A549 (cell line): Measurements from ENCODE around the gene RFT1. TPM values are rescaled to one million over a fixed set of nuclear protein-coding genes. Genes with fewer than 3 reads are reported as not detected.
A peak's percentile ranks its signal among the peaks of the same experiment; 100 is the strongest.

ENCODE experiments used
- ATAC-seq, 2 experiments: fragments of 200-7000 bp in 1 of 2; fragments of >200 bp in 1 of 2; cut with Nextera tagmentation in 1 of 2; cut with Tn5 transposase in 1 of 2; 3 replicates each; pipeline versions ENCODE4 v1.8.0 to v1.9.1; 2018 to 2020; ENCODE audit warnings: mild to moderate bottlenecking in 1 of 2, moderate library complexity in 1 of 2
- CTCF ChIA-PET: fragments of 300-600 bp; sonication (Branson Sonifier 250); formaldehyde crosslinking; extraction: SDS; loops from one replicate; lab custom pipeline; 2021; ENCODE audit warnings: antibody characterized with exemption, inconsistent platforms; lab: Yijun Ruan, JAX
- POLR2A ChIA-PET: fragments of 350-600 bp; formaldehyde crosslinking; extraction: SDS; loops from one replicate; lab custom pipeline; 2021; ENCODE audit warnings: antibody characterized with exemption, inconsistent platforms; lab: Yijun Ruan, JAX
- DNase-seq, 2 experiments: peaks; one replicate each; pipeline versions ENCODE4 v3.0.0 to v3.0.0-alpha.2; 2011 to 2016; ENCODE audit warnings: low read depth in 1 of 2, low spot score in 1 of 2
- FAIRE-seq: peaks from 2 replicates; lab custom pipeline; 2011; peaks lifted over from hg19 to GRCh38; lab: Jason Lieb, UNC
- H3K27ac ChIP-seq, 2 experiments: fragments of >200 bp; sonication (Bioruptor Twin); formaldehyde crosslinking; 3 replicates each; pipeline ENCODE4 v1.5.1; 2016 to 2017
- H3K4me1 ChIP-seq: fragments of >200 bp; sonication (Bioruptor Twin); formaldehyde crosslinking; 3 replicates; pipeline ENCODE4 v1.6.1; 2016
- H3K4me2 ChIP-seq: fragments of >200 bp; sonication (Bioruptor Twin); formaldehyde crosslinking; 3 replicates; pipeline ENCODE4 v1.6.1; 2016
- H3K4me3 ChIP-seq: fragments of >200 bp; sonication (Bioruptor Twin); formaldehyde crosslinking; 3 replicates; pipeline ENCODE4 v1.5.1; 2016
- H3K9me3 ChIP-seq: fragments of >200 bp; sonication (Bioruptor Twin); formaldehyde crosslinking; 3 replicates; pipeline ENCODE4 v1.6.1; 2016
- BHLHE40 ChIP-seq: IDR thresholded peaks from 2 replicates; pipeline ENCODE4 v1.6.1; 2012; ENCODE audit warnings: low read depth, low read length, inconsistent platforms
- CBX8 ChIP-seq: fragments of 200-600 bp; sonication (generic); IDR thresholded peaks from 2 replicates; pipeline ENCODE4 v1.6.1; 2016
- CHD2 ChIP-seq: fragments of 150-350 bp; IDR thresholded peaks from 2 replicates; pipeline ENCODE4 v1.6.1; 2014; ENCODE audit warnings: low read length; ENCODE audit not compliant: partially characterized antibody
- ESRRA ChIP-seq: fragments of 150-350 bp; IDR thresholded peaks from 2 replicates; pipeline ENCODE4 v1.6.1; 2014; ENCODE audit warnings: mild to moderate bottlenecking, low read length, borderline replicate concordance
- FOSB ChIP-seq: fragments of 250-450 bp; sonication (Bioruptor Pico); IDR thresholded peaks from 2 replicates; pipeline ENCODE4 v1.5.0; 2020; ENCODE audit warnings: mild to moderate bottlenecking, moderate library complexity
- HOXA7 ChIP-seq: fragments of 250-450 bp; sonication (Bioruptor Pico); IDR thresholded peaks from 2 replicates; pipeline ENCODE4 v1.5.0; 2020; ENCODE audit warnings: mild to moderate bottlenecking, moderate library complexity
- JUN ChIP-seq, 2 experiments: fragments of >200 bp; sonication (Bioruptor Twin); formaldehyde crosslinking; IDR thresholded peaks; 2 replicates in 1 of 2; 3 replicates in 1 of 2; pipeline ENCODE4 v1.6.1; 2016 to 2017
- KDM1A ChIP-seq: fragments of 200-600 bp; sonication (generic); IDR thresholded peaks from 2 replicates; pipeline ENCODE4 v1.6.1; 2016; ENCODE audit warnings: low read depth, mild to moderate bottlenecking
- MAX ChIP-seq: IDR thresholded peaks from 2 replicates; pipeline ENCODE4 v1.6.1; 2012
- MYC ChIP-seq: IDR thresholded peaks from 2 replicates; pipeline ENCODE4 v1.6.1; 2012; ENCODE audit warnings: mild to moderate bottlenecking, inconsistent platforms, low read length, improper control_type of control experiment, borderline replicate concordance
- NPAS2 ChIP-seq: fragments of 250-450 bp; sonication (Bioruptor Pico); IDR thresholded peaks from 2 replicates; pipeline ENCODE4 v1.8.0; 2022; ENCODE audit warnings: mild to moderate bottlenecking, moderate library complexity, borderline replicate concordance
- NR3C1 ChIP-seq: fragments of >200 bp; sonication (Bioruptor Twin); formaldehyde crosslinking; IDR thresholded peaks from 3 replicates; pipeline ENCODE4 v1.6.1; 2017
- PHF8 ChIP-seq: fragments of 200-600 bp; sonication (generic); IDR thresholded peaks from 2 replicates; pipeline ENCODE4 v1.6.1; 2016; ENCODE audit warnings: low read depth, mild to moderate bottlenecking, antibody characterized with exemption, moderate library complexity, borderline replicate concordance
- POLR2A ChIP-seq: IDR thresholded peaks from 2 replicates; pipeline ENCODE4 v1.6.1; 2012; ENCODE audit warnings: mild to moderate bottlenecking, low read length
- SMC3 ChIP-seq: fragments of >200 bp; sonication (Bioruptor Twin); formaldehyde crosslinking; IDR thresholded peaks from 3 replicates; pipeline ENCODE4 v1.6.1; 2018; ENCODE audit warnings: inconsistent platforms
- TFCP2L1 ChIP-seq: fragments of 250-450 bp; sonication (Bioruptor Pico); IDR thresholded peaks from 2 replicates; pipeline ENCODE4 v1.5.0; 2021; ENCODE audit warnings: mild to moderate bottlenecking
- ZFP36 ChIP-seq: fragments of 450-650 bp; IDR thresholded peaks from 2 replicates; pipeline ENCODE4 v1.6.1; 2014; ENCODE audit warnings: borderline replicate concordance; ENCODE audit not compliant: partially characterized antibody
- ZNF302 ChIP-seq: fragments of 250-450 bp; sonication (Bioruptor Pico); IDR thresholded peaks from 2 replicates; pipeline ENCODE4 v1.9.0; 2021; ENCODE audit warnings: inconsistent platforms, mild to moderate bottlenecking, moderate library complexity
- WGBS: methylation state at CpG from one replicate; pipeline ENCODE4 v1.1.6; 2017; ENCODE audit errors: missing lambda C conversion rate; 5-methylcytosine and 5-hydroxymethylcytosine counted together
- polyA plus RNA-seq, 4 experiments: library from polyadenylated mRNA; depleted of rRNA in 3 of 4; stranded (reverse); fragments of >200 nt; fragmentation: RNase III in 1 of 4; extraction: RNeasy Plus Mini Kit Qiagen cat#74134 plus additional on column Dnase treatment in 1 of 4; gene quantifications; 2 replicates in 3 of 4; 3 replicates in 1 of 4; pipeline ENCODE4 v1.2.3, GENCODE V29; 2011 to 2017
- TF ChIP-seq, protein P1 (sequence below): fragments of 250-450 bp; sonication (Bioruptor Pico); IDR thresholded peaks from 2 replicates; pipeline ENCODE4 v1.5.0; 2021; ENCODE audit warnings: mild to moderate bottlenecking, moderate library complexity, borderline replicate concordance
- TF ChIP-seq, protein P2 (sequence below): fragments of >200 bp; sonication (Bioruptor Twin); formaldehyde crosslinking; IDR thresholded peaks from 3 replicates; pipeline ENCODE4 v1.6.1; 2016

The RFT1 gene
- polyA plus RNA-seq, 2 of the 4 experiments (the other 2 are of a cell fraction) = 15.6 to 33.6 TPM

DNA sequence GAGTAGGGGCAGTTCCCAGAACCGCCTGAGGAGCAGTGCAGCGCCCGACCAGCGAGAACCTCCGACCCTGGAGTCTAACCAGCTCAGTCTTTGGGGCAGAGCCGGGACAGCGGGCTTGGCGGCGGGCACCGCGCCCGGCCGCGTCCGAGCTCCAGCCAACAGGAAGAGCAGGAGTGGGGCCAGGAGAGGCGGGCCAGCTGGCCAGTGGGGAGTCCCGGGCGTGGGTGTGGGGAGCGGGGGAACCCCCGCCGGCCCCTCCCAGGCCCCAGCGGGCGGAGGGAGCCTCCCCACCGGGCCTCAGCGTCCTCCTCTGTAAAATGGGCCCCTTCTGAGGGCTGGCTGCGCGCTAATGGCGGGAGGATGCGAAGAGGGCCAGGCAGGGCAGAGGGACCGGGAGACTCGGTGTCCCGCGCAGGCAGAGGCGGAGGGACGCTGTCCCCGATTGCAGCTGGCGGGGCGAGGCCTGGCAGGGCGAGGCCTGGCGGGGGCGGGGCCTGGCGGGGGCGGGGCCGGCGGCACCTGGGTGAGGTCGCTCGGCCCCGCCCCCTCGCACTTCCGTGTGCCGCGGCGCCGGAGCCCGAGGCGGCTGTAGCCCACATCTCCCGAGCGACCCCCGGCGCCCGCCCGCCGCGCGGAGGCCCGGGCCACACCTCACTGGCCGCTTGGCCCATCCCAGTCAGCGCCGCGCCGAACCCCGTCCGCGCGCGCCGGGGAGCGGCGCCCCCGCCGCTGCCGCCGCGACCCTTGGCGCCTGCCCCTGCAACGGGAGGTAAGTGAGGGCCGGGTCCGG, 30.6 kb upstream of the RFT1 start, which contains the start of gene PRKCD:
TSS of gene PRKCD (plus strand) at position 550 of the 790 bp plus-strand sequence. CDS start 17,214 bp downstream, outside the sequence.
- FAIRE-seq = no peak
- H3K4me1 ChIP-seq = peaks cover 29% of the 10 kb centered on the region
- ChIA-PET CTCF (interaction anchor here (0.8 to 3.2 kb wide), 7 partner anchors 15 to 47 kb away, joined by 3 to 14 read pairs (median 7); no protein-coding TSS in a partner anchor), POLR2A (interaction anchor here (0.6 to 1.4 kb wide), 5 partner anchors 23 to 58 kb away, joined by 3 to 4 read pairs (median 3); no protein-coding TSS in a partner anchor)
- H3K9me3 ChIP-seq = no peaks in the 10 kb centered on the region
- H3K27ac ChIP-seq = peak within 1 kb of the TSS; percentile 90 to 92
- H3K4me3 ChIP-seq = peak within 1 kb of the TSS; percentile 100
- H3K4me2 ChIP-seq = peak within 1 kb of the TSS; percentile 85
- WGBS = no CpG with 5 or more reads among the region's 88 CpGs
- ATAC-seq = peak; percentile 80 to 92
- TF ChIP-seq ZFP36 (no peak), JUN (IDR thresholded peaks at IDR 0.05) (0 out of 5 replicates have a peak, but pooled peaks of 1 of the 2 experiments have one; percentile 23), MYC (no peak), MAX (peak; percentile 45; the same call in 1 of the 2 replicates), KDM1A (peak; percentile 76; the same call in 1 of the 2 replicates), BHLHE40 (no peak), NPAS2 (CRISPR knock-in tag) (no peak), ZNF302 (no peak), CBX8 (no peak), ESRRA (no peak), TFCP2L1 (CRISPR knock-in tag) (0 out of 2 replicates have a peak, but pooled peaks have one; percentile 57), POLR2A (peak; percentile 57), NR3C1 (no peak), SMC3 (no peak), FOSB (CRISPR knock-in tag) (no peak), PHF8 (peak; percentile 58; the same call in 1 of the 2 replicates)
- TF ChIP-seq, protein P1, sequence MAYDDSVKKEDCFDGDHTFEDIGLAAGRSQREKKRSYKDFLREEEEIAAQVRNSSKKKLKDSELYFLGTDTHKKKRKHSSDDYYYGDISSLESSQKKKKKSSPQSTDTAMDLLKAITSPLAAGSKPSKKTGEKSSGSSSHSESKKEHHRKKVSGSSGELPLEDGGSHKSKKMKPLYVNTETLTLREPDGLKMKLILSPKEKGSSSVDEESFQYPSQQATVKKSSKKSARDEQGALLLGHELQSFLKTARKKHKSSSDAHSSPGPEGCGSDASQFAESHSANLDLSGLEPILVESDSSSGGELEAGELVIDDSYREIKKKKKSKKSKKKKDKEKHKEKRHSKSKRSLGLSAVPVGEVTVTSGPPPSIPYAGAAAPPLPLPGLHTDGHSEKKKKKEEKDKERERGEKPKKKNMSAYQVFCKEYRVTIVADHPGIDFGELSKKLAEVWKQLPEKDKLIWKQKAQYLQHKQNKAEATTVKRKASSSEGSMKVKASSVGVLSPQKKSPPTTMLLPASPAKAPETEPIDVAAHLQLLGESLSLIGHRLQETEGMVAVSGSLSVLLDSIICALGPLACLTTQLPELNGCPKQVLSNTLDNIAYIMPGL (CRISPR knock-in tag) = no peak
- TF ChIP-seq, protein P2, sequence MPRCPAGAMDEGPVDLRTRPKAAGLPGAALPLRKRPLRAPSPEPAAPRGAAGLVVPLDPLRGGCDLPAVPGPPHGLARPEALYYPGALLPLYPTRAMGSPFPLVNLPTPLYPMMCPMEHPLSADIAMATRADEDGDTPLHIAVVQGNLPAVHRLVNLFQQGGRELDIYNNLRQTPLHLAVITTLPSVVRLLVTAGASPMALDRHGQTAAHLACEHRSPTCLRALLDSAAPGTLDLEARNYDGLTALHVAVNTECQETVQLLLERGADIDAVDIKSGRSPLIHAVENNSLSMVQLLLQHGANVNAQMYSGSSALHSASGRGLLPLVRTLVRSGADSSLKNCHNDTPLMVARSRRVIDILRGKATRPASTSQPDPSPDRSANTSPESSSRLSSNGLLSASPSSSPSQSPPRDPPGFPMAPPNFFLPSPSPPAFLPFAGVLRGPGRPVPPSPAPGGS = no peak
- TF ChIP-seq, all 56 proteins: peak for 6
- DNase-seq = peak; percentile 68 to 72

DNA sequence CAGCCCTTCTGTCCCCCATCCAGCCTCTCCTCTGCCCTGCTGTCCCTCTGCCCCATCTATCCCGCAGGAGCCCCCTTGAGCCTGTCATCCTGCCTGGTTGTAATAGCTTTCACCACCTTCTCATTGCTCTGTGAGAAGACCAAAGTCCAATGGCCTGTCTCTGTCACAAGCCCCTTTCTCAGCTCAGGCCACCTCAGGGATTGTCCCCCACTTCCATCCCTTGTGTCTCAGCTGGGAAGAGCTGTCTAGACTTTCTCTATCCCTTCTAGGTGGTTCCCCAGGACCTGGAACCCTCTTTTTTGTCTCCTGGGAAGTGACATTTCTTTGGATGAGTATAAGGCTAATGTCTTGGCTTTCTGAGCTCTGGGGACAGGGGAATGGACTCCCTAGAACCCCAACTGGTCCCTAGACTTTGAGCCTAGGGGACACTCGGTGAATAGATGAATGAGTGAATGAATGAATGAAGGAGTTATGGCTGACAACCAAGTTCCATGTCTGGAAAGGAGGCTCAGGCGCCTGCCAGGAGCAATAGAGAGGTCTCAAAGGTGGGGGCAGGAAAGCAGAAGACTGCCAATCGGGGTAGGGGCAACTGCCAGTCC, 29.9 kb upstream of the RFT1 start:
- CTCF ChIA-PET = interaction anchor here (0.9 to 3.2 kb wide), 6 partner anchors 14 to 46 kb away, joined by 3 to 14 read pairs (median 7); no protein-coding TSS in a partner anchor
- WGBS = 39% methylated on average over 4 of the region's 4 CpGs
- H3K9me3 ChIP-seq = no peaks in the 10 kb centered on the region

More for the DNA sequence above, 29.9 kb upstream of the RFT1 start:
- Histone ChIP-seq H3K4me1 (peaks cover 29% of the 10 kb centered on the region), H3K27ac (peak overlapping the region; percentile 90 to 92), H3K4me2 (peak overlapping the region; percentile 85), H3K4me3 (peak overlapping the region; percentile 100)
- DNase-seq (no peak), ATAC-seq (no peak), FAIRE-seq (no peak)
- POLR2A ChIA-PET = interaction anchor here (0.6 to 1.4 kb wide), 5 partner anchors 23 to 59 kb away, joined by 3 to 4 read pairs (median 3); no protein-coding TSS in a partner anchor
- TF ChIP-seq BHLHE40 = no peak
- TF ChIP-seq HOXA7 = no peak
- TF ChIP-seq SMC3 = no peak
- no peak for TF ChIP-seq CBX8
- TF ChIP-seq CHD2 = no peak
